ENCODE results near the gene LGMN.

- TF ChIP-seq GATA3 (IDR thresholded peaks at IDR 0.05; ENCODE audit: low read depth, low read length) = no peak
- TF ChIP-seq GATA2 (IDR thresholded peaks at IDR 0.05; ENCODE audit: low read depth, low read length) = no peak
Observed at GRCh38 chr14:92783813-92784431, 35.5 kb upstream of the LGMN start.
